Body of pancreas (tissue), 4 donors: Measurements from ENCODE around the gene PHF12. TPM values are rescaled to one million over a fixed set of nuclear protein-coding genes. Genes with fewer than 3 reads are reported as not detected.

ENCODE experiments used
- ATAC-seq: fragments of 150-250 bp; one replicate; pipeline ENCODE4 v1.9.1; 2016
- DNase-seq, 4 donors: peaks; one replicate each; pipeline ENCODE4 v3.0.0-alpha.2; 2019
- H3K27ac ChIP-seq, 4 donors: fragments of 200-600 bp; sonication (generic); 1 replicate in 3 of 4; 2 replicates in 1 of 4; pipeline versions ENCODE4 v1.5.1 to v1.6.1; 2016 to 2019; ENCODE audit warnings: mild to moderate bottlenecking in 1 of 4, mixed read lengths in 1 of 4, moderate library complexity in 1 of 4
- H3K27me3 ChIP-seq, 2 donors: fragments of 200-600 bp; sonication (generic); one replicate each; pipeline ENCODE4 v1.6.0; 2016; ENCODE audit warnings: mild to moderate bottlenecking in 1 of 2
- H3K36me3 ChIP-seq, 2 donors: fragments of 200-600 bp; sonication (generic); replicated peaks in 1 of 2; 2 replicates each; pipeline ENCODE4 v1.5.1; 2016; ENCODE audit warnings: low read depth in 2 of 2; ENCODE audit not compliant: insufficient read depth in 1 of 2
- H3K4me1 ChIP-seq: fragments of 200-600 bp; sonication (generic); one replicate; pipeline ENCODE4 v1.6.0; 2016
- H3K4me3 ChIP-seq, 2 donors: fragments of 200-600 bp; sonication (generic); 1 replicate in 1 of 2; 2 replicates in 1 of 2; pipeline ENCODE4 v1.5.1; 2016 to 2019
- H3K9me3 ChIP-seq, 3 donors: fragments of 200-600 bp; sonication (generic); 1 replicate in 2 of 3; 2 replicates in 1 of 3; pipeline ENCODE4 v1.5.1; 2016
- POLR2A ChIP-seq, 3 donors: fragments of 450-650 bp; IDR thresholded peaks; one replicate each; pipeline ENCODE4 v1.6.1; 2016; ENCODE audit warnings: antibody characterized with exemption in 3 of 3, mild to moderate bottlenecking in 2 of 3
- WGBS, 2 donors: methylation state at CpG; one replicate each; pipeline ENCODE4 v1.1.5; 2017; 5-methylcytosine and 5-hydroxymethylcytosine counted together
- intact Hi-C: fragments of 100-400 bp; cut with DNase I; formaldehyde crosslinking; loops from one replicate; pipeline ENCODE4 v1.15.1; 2023
- total RNA-seq, 2 donors: library from RNA; depleted of rRNA; stranded (reverse); fragments of >200 nt; gene quantifications; one replicate each; pipeline ENCODE4 v1.1.0, GENCODE V29; 2016
- TF ChIP-seq, protein P1 (sequence below), 7 experiments: fragments of 450-650 bp in 4 of 7; fragments of 200-600 bp in 3 of 7; sonication (generic) in 3 of 7; IDR thresholded peaks; one replicate each; pipeline ENCODE4 v1.5.1; 2016 to 2019; ENCODE audit warnings: antibody characterized with exemption in 7 of 7

The PHF12 gene
- total RNA-seq, 2 donors from 2014 or later, result 22.1 to 56.4 TPM

DNA sequence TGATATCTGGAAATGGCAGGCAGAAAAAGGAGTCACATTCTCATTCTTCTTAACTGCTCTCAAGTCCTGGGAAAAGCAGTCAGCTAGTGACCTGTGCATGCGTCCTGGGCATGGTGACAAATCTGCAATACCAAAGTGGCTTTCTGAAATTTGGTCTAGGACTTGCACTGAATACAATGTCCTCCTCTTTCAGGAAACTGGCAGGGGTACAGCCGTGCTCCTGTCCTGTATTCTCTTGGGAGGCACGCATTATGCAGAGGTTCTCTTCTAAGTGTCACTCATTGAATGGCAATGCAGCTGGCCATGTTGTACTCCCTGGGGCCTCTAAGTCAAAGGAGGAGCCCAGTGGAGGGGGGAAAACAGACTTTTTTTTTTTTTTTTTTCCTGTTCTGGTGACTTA lies 10.6 kb downstream of the PHF12 start:
- intact Hi-C loops, result no loop called here
- no peaks in the 10 kb centered on the region for H3K27me3 ChIP-seq
- no peak overlapping the region for H3K27ac ChIP-seq
- no peak for DNase-seq
- no peak overlapping the region for H3K4me3 ChIP-seq
- H3K36me3 ChIP-seq, result peaks cover 0 to 2% of the 10 kb centered on the region in 2 donors
- H3K4me1 ChIP-seq, result peaks cover 71% of the 10 kb centered on the region
- TF ChIP-seq, protein P1, sequence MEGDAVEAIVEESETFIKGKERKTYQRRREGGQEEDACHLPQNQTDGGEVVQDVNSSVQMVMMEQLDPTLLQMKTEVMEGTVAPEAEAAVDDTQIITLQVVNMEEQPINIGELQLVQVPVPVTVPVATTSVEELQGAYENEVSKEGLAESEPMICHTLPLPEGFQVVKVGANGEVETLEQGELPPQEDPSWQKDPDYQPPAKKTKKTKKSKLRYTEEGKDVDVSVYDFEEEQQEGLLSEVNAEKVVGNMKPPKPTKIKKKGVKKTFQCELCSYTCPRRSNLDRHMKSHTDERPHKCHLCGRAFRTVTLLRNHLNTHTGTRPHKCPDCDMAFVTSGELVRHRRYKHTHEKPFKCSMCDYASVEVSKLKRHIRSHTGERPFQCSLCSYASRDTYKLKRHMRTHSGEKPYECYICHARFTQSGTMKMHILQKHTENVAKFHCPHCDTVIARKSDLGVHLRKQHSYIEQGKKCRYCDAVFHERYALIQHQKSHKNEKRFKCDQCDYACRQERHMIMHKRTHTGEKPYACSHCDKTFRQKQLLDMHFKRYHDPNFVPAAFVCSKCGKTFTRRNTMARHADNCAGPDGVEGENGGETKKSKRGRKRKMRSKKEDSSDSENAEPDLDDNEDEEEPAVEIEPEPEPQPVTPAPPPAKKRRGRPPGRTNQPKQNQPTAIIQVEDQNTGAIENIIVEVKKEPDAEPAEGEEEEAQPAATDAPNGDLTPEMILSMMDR (IDR thresholded peaks at IDR 0.05), result no peak
- WGBS, 2 donors, result 35 to 46% methylated on average over 3 of the region's 3 CpGs
- no peak for ATAC-seq
- no peaks in the 10 kb centered on the region for H3K9me3 ChIP-seq

DNA sequence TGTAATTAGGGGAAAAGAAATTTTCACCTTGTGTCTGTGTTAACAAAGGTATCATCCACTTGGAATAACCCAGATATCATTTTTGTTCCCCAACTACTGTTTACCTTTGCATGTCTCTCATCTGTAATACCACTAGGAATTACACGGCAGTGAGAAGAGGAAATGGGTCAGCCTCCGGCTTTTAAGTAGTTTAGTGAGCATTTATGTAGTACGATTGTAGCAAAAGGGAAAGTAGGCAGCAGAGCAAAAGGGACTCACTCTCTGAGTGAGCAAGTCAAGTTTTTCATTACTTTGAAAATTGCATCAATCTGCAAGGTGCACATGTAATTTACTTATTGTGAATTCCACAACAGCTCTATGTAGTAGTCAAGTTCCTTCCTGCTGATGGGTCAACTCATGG lies 11.2 kb downstream of the PHF12 start:
- no peak for DNase-seq
- H3K4me3 ChIP-seq, result no peak overlapping the region
- TF ChIP-seq POLR2A (IDR thresholded peaks at IDR 0.05), result no peak
- TF ChIP-seq, protein P1 (IDR thresholded peaks at IDR 0.05), result no peak
- no peaks in the 10 kb centered on the region for H3K9me3 ChIP-seq
- 48 to 57% methylated on average over 3 of the region's 3 CpGs for WGBS, 2 donors
- peaks cover 70% of the 10 kb centered on the region for H3K4me1 ChIP-seq
- intact Hi-C loops, result no loop called here
- H3K36me3 ChIP-seq, result peaks cover 0 to 2% of the 10 kb centered on the region in 2 donors
- H3K27ac ChIP-seq, result no peak overlapping the region
- H3K27me3 ChIP-seq, result no peaks in the 10 kb centered on the region
- ATAC-seq, result no peak

DNA sequence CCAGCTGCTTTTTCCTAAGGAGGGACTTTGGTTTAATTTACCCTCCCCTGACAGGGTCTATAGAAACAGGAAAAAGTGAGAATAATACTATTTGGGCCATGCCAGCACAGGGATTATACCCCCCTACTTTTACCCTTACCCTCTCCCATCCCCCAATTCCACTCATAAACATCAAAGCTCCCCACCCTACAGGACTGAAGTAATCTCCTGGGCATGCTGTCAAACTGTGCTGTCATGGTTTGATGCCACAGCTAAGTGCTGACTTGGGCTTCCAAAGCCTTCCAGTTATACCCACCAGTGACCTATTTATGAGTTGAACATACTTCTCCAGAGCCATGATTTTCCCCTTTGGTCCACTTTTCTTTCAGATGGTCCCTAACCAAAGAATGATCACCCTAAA lies 12.8 kb downstream of the PHF12 start:
- TF ChIP-seq POLR2A (IDR thresholded peaks at IDR 0.05), result no peak
- TF ChIP-seq, protein P1 (IDR thresholded peaks at IDR 0.05), result no peak
- DNase-seq, result no peak
- peak overlapping the region in 2 of 4 donors; percentile 69 to 81 for H3K27ac ChIP-seq
- peaks cover 0 to 2% of the 10 kb centered on the region in 2 donors for H3K36me3 ChIP-seq
- H3K4me1 ChIP-seq, result peaks cover 65% of the 10 kb centered on the region
- ATAC-seq, result no peak
- H3K27me3 ChIP-seq, result no peaks in the 10 kb centered on the region
- H3K4me3 ChIP-seq, result no peak overlapping the region
- H3K9me3 ChIP-seq, result no peaks in the 10 kb centered on the region
- intact Hi-C loops, result no loop called here

DNA sequence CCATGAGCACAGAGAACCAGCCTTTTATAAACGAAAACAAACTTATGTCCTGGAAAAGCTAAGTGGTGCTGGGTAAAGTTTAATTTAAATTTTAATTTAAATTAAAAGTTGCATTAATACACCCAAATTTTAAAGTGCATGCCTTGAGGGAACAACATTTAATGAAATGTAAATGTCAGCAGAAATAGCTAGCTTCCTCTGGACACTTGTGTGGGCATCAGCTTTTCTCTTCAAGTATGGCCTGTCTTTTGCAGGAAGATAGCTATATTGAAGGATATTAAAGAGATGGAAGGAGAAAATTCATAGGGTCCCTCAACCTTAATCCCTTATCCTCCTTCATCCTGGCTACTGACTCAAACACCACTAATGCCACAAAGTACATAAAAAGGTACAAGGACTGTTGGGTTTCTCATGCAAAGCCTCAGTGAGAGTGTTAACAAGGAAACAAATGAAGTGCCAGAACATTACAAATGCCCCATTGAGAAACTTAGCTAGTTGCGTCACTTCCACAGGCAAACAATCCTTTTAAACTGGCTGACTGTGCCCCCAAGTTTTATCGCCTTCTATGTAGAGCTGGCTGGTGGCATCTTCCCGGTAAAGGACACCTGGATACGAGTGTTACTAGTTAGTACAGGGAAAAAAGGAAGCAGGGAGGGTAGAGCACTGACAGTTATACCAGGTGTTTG lies 14.1 kb downstream of the PHF12 start:
- H3K9me3 ChIP-seq, result no peaks in the 10 kb centered on the region
- peaks cover 0 to 2% of the 10 kb centered on the region in 2 donors for H3K36me3 ChIP-seq
- H3K4me1 ChIP-seq, result peaks cover 62% of the 10 kb centered on the region
- no peak overlapping the region for H3K4me3 ChIP-seq
- DNase-seq, result peak in 3 of 4 donors; percentile 27 to 70 (median 44)
- H3K27me3 ChIP-seq, result no peaks in the 10 kb centered on the region
- H3K27ac ChIP-seq, result peak overlapping the region; percentile 18 to 81 (median 54)
- WGBS, 2 donors, result 38 to 51% methylated on average over 5 of the region's 5 CpGs
- intact Hi-C loops, result no loop called here
- TF ChIP-seq POLR2A (IDR thresholded peaks at IDR 0.05), result no peak
- TF ChIP-seq, protein P1 (IDR thresholded peaks at IDR 0.05), result no peak
- ATAC-seq, result peak; percentile 86
